HEK293T (cell line): Measurements from ENCODE around the gene MDFIC.

Source experiments
- L3MBTL2 ChIP-seq: fragments of 450-650 bp; conservative IDR thresholded peaks from 2 replicates; pipeline ENCODE4 v1.6.1; 2016; ENCODE audit warnings: mild to moderate bottlenecking
- SP1 ChIP-seq: fragments of 450-650 bp; IDR thresholded peaks from 2 replicates; pipeline ENCODE4 v1.6.1; 2017

GRCh38 chr7:115004121-115004520 is 82.2 kb downstream of the MDFIC start:
- TF ChIP-seq L3MBTL2 (no peak), SP1 (no peak)
